GM12892 (cell line): ENCODE data around the gene B9D1.

Experiments used
- POLR2A ChIP-seq: IDR thresholded peaks from 2 replicates; pipeline ENCODE4 v1.6.1; 2011; ENCODE audit warnings: low read depth, low read length, control low read depth
- POLR2AphosphoS5 ChIP-seq: IDR thresholded peaks from 2 replicates; pipeline ENCODE4 v1.6.1; 2011; ENCODE audit warnings: low read depth, low read length, control low read depth
- TAF1 ChIP-seq: IDR thresholded peaks from 2 replicates; pipeline ENCODE4 v1.6.1; 2011; ENCODE audit warnings: low read depth, mild to moderate bottlenecking, control low read depth, low read length, borderline replicate concordance

DNA sequence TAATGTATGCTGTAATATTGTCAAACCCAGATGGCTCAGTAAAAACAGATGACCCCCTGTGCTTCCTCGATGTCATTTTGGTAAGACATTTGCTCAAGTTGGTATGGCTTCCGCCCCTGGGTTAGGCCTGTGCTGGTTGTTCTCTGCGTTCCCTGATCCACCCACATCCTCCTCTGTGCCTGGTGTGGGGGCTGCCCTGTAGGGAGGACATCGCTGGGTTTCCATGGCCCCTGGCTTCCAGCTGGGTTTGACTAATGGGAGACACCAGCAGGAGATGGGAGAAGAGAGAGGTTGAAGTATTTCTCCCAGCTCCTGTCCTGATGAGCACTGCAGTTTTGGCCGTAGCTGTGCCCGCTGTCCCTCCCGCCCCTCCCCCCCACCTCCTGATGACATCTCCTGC is 28.9 kb upstream of the B9D1 start:
- TF ChIP-seq POLR2A, result no peak
- TF ChIP-seq POLR2AphosphoS5, result no peak
- no peak for TF ChIP-seq TAF1
